Endothelial cell of umbilical vein (primary cell): ENCODE results near the gene GNB5. TPM values are rescaled to one million over a fixed set of nuclear protein-coding genes. Genes with fewer than 3 reads are reported as not detected.

Experiments
- BruUV-seq: library from RNA; stranded (reverse); fragments of 400-500 nt; replicated peaks from 2 replicates; lab custom pipeline; 2021; lab: Mats Ljungman, UMichigan
- CTCF ChIA-PET: fragments of 300-600, 350-600 bp; sonication (Branson Sonifier 250); formaldehyde crosslinking; loops from one replicate; lab custom pipeline; 2021; ENCODE audit warnings: antibody characterized with exemption, inconsistent platforms; lab: Charles Lee
- POLR2A ChIA-PET: fragments of 300-600, 350-600 bp; sonication (Branson Sonifier 250); formaldehyde crosslinking; loops from one replicate; lab custom pipeline; 2021; ENCODE audit warnings: antibody characterized with exemption, inconsistent platforms; lab: Charles Lee
- DNase-seq: peaks from one replicate; pipeline ENCODE4 v3.0.0-alpha.2; 2011; ENCODE audit warnings: low read depth, low spot score
- FAIRE-seq: peaks from 2 replicates; lab custom pipeline; 2011; peaks lifted over from hg19 to GRCh38; lab: Jason Lieb, UNC
- H2AFZ ChIP-seq: 2 replicates; pipeline ENCODE4 v1.6.0; 2012; ENCODE audit warnings: low read depth, low read length, control low read depth, inconsistent platforms
- H3K27ac ChIP-seq: 2 replicates; pipeline ENCODE4 v1.5.1; 2011; ENCODE audit warnings: low read depth, mild to moderate bottlenecking, control low read depth, low read length, moderate library complexity; ENCODE audit not compliant: insufficient read depth
- H3K27me3 ChIP-seq, 2 experiments: 2 replicates each; pipeline versions ENCODE4 v1.6.0 to v1.6.1; 2011; ENCODE audit warnings: low read length in 2 of 2, mixed read lengths in 1 of 2; ENCODE audit not compliant: control insufficient read depth in 2 of 2, insufficient read depth in 2 of 2
- H3K36me3 ChIP-seq, 2 experiments: 2 replicates in 1 of 2; 3 replicates in 1 of 2; pipeline ENCODE4 v1.5.1; 2011; ENCODE audit warnings: low read length in 2 of 2, mild to moderate bottlenecking in 1 of 2, moderate library complexity in 1 of 2; ENCODE audit not compliant: control insufficient read depth in 2 of 2, insufficient read depth in 2 of 2; ENCODE audit errors: extremely low read depth in 1 of 2
- H3K4me1 ChIP-seq: 3 replicates; pipeline ENCODE4 v1.5.1; 2011; ENCODE audit warnings: mild to moderate bottlenecking, low read length; ENCODE audit not compliant: control insufficient read depth, insufficient read depth; ENCODE audit errors: extremely low read depth
- H3K4me2 ChIP-seq: 2 replicates; pipeline ENCODE4 v1.6.1; 2011; ENCODE audit warnings: low read length, control low read depth, mixed read lengths; ENCODE audit not compliant: insufficient read depth
- H3K4me3 ChIP-seq, 3 experiments: fragments of 200-600 bp in 1 of 3; sonication (generic), shearing (Covaris generic) in 1 of 3; replicated peaks in 1 of 3; 2 replicates each; pipeline ENCODE4 v1.5.1; 2011 to 2016; ENCODE audit warnings: control low read depth in 3 of 3, low read length in 3 of 3, mild to moderate bottlenecking in 2 of 3, inconsistent platforms in 1 of 3, low read depth in 1 of 3, moderate library complexity in 1 of 3; ENCODE audit not compliant: insufficient read depth in 1 of 3
- H3K79me2 ChIP-seq: 2 replicates; pipeline ENCODE4 v1.6.0; 2012; ENCODE audit warnings: low read length, inconsistent platforms; ENCODE audit not compliant: control insufficient read depth, insufficient read depth
- H3K9ac ChIP-seq: replicated peaks from 2 replicates; pipeline ENCODE3; 2011; ENCODE audit warnings: low read length, control low read depth; ENCODE audit not compliant: insufficient read depth; ENCODE audit errors: extremely low read depth
- H3K9me1 ChIP-seq: replicated peaks from 3 replicates; pipeline ENCODE4 v1.6.0; 2011; ENCODE audit warnings: mild to moderate bottlenecking, low read length; ENCODE audit not compliant: control insufficient read depth, insufficient read depth; ENCODE audit errors: extremely low read depth
- H3K9me3 ChIP-seq: replicated peaks from 2 replicates; pipeline ENCODE4 v1.5.1; 2012; ENCODE audit warnings: low read length, inconsistent platforms; ENCODE audit not compliant: control insufficient read depth, insufficient read depth
- H4K20me1 ChIP-seq: replicated peaks from 2 replicates; pipeline ENCODE3; 2011; ENCODE audit warnings: mild to moderate bottlenecking, low read length; ENCODE audit not compliant: control insufficient read depth, insufficient read depth; ENCODE audit errors: extremely low read depth
- CTCF ChIP-seq, 2 donors: IDR thresholded peaks; 1 replicate in 1 of 2; 2 replicates in 1 of 2; pipeline ENCODE4 v1.5.1; 2011; ENCODE audit warnings: low read length in 2 of 2, mild to moderate bottlenecking in 2 of 2, moderate library complexity in 2 of 2, control low read depth in 1 of 2, inconsistent platforms in 1 of 2, low read depth in 1 of 2; ENCODE audit not compliant: insufficient read depth in 1 of 2; ENCODE audit errors: extremely low read depth in 1 of 2
- EZH2 ChIP-seq: IDR thresholded peaks from 2 replicates; pipeline ENCODE4 v1.6.1; 2012; ENCODE audit warnings: borderline replicate concordance, low read depth, mild to moderate bottlenecking, moderate library complexity, low read length, inconsistent platforms; ENCODE audit not compliant: severe bottlenecking
- FOS ChIP-seq: IDR thresholded peaks from 2 replicates; pipeline ENCODE4 v1.6.1; 2011; ENCODE audit warnings: mild to moderate bottlenecking, low read length, moderate library complexity, borderline replicate concordance; ENCODE audit not compliant: insufficient read depth
- GATA2 ChIP-seq: IDR thresholded peaks from 2 replicates; pipeline ENCODE4 v1.7.0; 2011; ENCODE audit warnings: low read depth, mild to moderate bottlenecking, moderate library complexity, mixed read lengths, low read length; ENCODE audit not compliant: insufficient read length, insufficient read depth
- JUN ChIP-seq: IDR thresholded peaks from 2 replicates; pipeline ENCODE4 v1.6.1; 2011; ENCODE audit warnings: borderline replicate concordance, low read depth; ENCODE audit not compliant: insufficient read length, insufficient read depth
- MYC ChIP-seq: IDR thresholded peaks from one replicate; pipeline ENCODE4 v1.6.1; 2011; ENCODE audit warnings: mild to moderate bottlenecking, low read depth, low read length
- POLR2A ChIP-seq: IDR thresholded peaks from 2 replicates; pipeline ENCODE4 v1.6.1; 2012; ENCODE audit warnings: low read depth, mild to moderate bottlenecking, control low read depth, low read length
- POLR2AphosphoS5 ChIP-seq: IDR thresholded peaks from 2 replicates; pipeline ENCODE4 v1.6.1; 2012; ENCODE audit warnings: low read depth, mild to moderate bottlenecking, control low read depth, low read length, moderate library complexity; ENCODE audit not compliant: insufficient read depth
- dilution Hi-C: fragments of 300-500 bp; cut with MboI; formaldehyde crosslinking; loops from one replicate; pipeline ENCODE4 v1.15.0; 2019; ENCODE audit warnings: low sequenced_read_pairs; ENCODE audit not compliant: extremely low pct_ligation_motif_present
- intact Hi-C: fragments of 100-400 bp; cut with micrococcal nuclease; formaldehyde crosslinking; loops from one replicate; pipeline ENCODE4 v1.10.0; 2022
- polyA plus RNA-seq, 4 experiments: library from polyadenylated mRNA; depleted of rRNA in 3 of 4; stranded (reverse) in 3 of 4; unstranded in 1 of 4; fragments of >200 nt; gene quantifications; 2 replicates each; pipeline versions ENCODE4 v1.2.1 to v1.2.3, GENCODE V29; 2011 to 2012; ENCODE audit warnings: missing spikeins in 1 of 4
- total RNA-seq: library from RNA; stranded (reverse); gene quantifications from 2 replicates; pipeline ENCODE4 v1.2.3, GENCODE V29; 2021
- TF ChIP-seq, protein P1 (sequence below): IDR thresholded peaks from 2 replicates; pipeline ENCODE4 v1.6.1; 2011; ENCODE audit not compliant: insufficient read depth, insufficient read length

Gene GNB5
- total and polyA plus RNA-seq, 2 donors (not counting 3 experiments of a cell fraction or from before 2014, with no cell fraction given) = 15.6 to 16.8 TPM

DNA sequence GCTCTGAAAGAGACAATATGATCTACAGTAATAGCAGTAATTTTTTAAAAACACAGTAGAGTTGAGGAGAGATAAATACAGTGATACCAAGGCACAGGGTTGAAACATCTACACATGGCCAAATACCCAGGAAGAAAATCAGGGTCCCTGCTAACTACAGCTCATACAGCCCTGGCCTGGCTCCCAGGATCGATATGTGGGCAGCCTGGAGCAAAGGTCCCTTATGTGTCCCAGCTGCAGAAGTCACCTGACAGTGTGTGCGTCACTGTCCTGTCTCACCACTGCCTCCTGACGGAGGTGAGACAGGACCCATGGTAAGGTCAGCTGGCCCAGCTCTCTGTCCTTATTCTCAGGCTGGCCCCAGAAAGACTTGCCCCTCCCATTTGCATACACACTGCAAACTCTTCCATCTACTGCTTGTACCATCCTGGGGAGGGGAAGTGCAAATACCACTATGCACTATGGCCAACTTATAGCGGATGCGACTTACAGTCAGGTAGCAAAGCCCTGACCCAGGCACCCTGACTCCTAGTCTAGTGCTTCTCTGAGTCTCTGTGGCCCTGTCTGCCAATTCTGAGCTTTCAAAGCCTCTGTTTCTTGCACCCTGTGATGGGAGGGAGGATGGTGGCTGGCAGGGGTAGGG, 56.6 kb downstream of the GNB5 start:
- dilution Hi-C loops (no loop called here), intact Hi-C loops (loop anchor here (10.0 kb wide), 1 partner anchor 350 kb away; no protein-coding TSS in a partner anchor)
- Histone ChIP-seq H3K9me3 (no peaks in the 10 kb centered on the region), H3K4me3 (no peak overlapping the region), H3K27ac (no peak overlapping the region), H3K9ac (no peak overlapping the region), H3K27me3 (no peaks in the 10 kb centered on the region), H3K79me2 (no peaks in the 10 kb centered on the region), H3K9me1 (no peaks in the 10 kb centered on the region), H3K4me2 (no peak overlapping the region), H3K4me1 (no peaks in the 10 kb centered on the region), H2AFZ (no peak overlapping the region), H4K20me1 (no peaks in the 10 kb centered on the region), H3K36me3 (no peaks in the 10 kb centered on the region)
- BruUV-seq = no TSS peak
- TF ChIP-seq FOS (no peak), POLR2A (no peak), POLR2AphosphoS5 (no peak), JUN (no peak), MYC (no peak), GATA2 (no peak), CTCF (IDR thresholded peaks at IDR 0.05; ENCODE audit: extremely low read depth in 1 of 2, insufficient read depth in 1 of 2, low read depth in 1 of 2, low read length in 2 of 2) (no peak), EZH2 (no peak)
- TF ChIP-seq, protein P1, sequence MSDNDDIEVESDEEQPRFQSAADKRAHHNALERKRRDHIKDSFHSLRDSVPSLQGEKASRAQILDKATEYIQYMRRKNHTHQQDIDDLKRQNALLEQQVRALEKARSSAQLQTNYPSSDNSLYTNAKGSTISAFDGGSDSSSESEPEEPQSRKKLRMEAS = no peak
- DNase-seq (no peak), FAIRE-seq (no peak)
- ChIA-PET CTCF (interaction anchor here (0.9 to 1.9 kb wide), 5 partner anchors 9 to 56 kb away, joined by 3 to 6 read pairs (median 5); no protein-coding TSS in a partner anchor), POLR2A (no interaction called here)
